Measurements from ENCODE around the gene ARG2.
"Not testable (repeated sequence)": the region's sequence is repeated elsewhere in the genome, so short reads cannot be mapped to it uniquely, and the experiment has no call there.

ARG2 gene

GRCh38 chr14:67618617-67619063 lies 1.1 kb upstream of the ARG2 start:
- H3K4me1 ChIP-seq (ENCODE audit: control insufficient read depth, insufficient read depth, low read length) = peaks cover 3% of the 10 kb centered on the region; the same call in 1 of the 2 replicates
- H3K36me3 ChIP-seq (ENCODE audit: control insufficient read depth, insufficient read depth, low read length) = no peaks in the 10 kb centered on the region
- no peak overlapping the region for H3K27ac ChIP-seq (ENCODE audit: low read length)
- no peak overlapping the region for H3K4me3 ChIP-seq (ENCODE audit: low read length)
- no peaks in the 10 kb centered on the region; the same call in 1 of the 2 replicates for H3K27me3 ChIP-seq (ENCODE audit: control insufficient read depth, insufficient read depth, low read length)
- DNase-seq (ENCODE audit: low read depth, low spot score) = no peak
- H3K9me3 ChIP-seq (ENCODE audit: control insufficient read depth, insufficient read depth, low read length) = no peaks in the 10 kb centered on the region

GRCh38 chr14:67620217-67620785 lies 581 bp downstream of the ARG2 start:
- Histone ChIP-seq H3K27ac (ENCODE audit: low read length) (no peak overlapping the region), H3K36me3 (ENCODE audit: control insufficient read depth, insufficient read depth, low read length) (no peaks in the 10 kb centered on the region; the same call in 1 of the 2 replicates), H3K9me3 (ENCODE audit: control insufficient read depth, insufficient read depth, low read length) (no peaks in the 10 kb centered on the region), H3K27me3 (ENCODE audit: control insufficient read depth, insufficient read depth, low read length) (no peaks in the 10 kb centered on the region; the same call in 1 of the 2 replicates), H3K4me1 (ENCODE audit: control insufficient read depth, insufficient read depth, low read length) (peaks cover 3% of the 10 kb centered on the region; the same call in 1 of the 2 replicates), H3K4me3 (ENCODE audit: low read length) (peak overlapping the region; percentile 68; the same call in 1 of the 2 replicates)
- DNase-seq (ENCODE audit: low read depth, low spot score) = no peak
- no CpG with 5 or more reads among the region's 19 CpGs for WGBS (ENCODE audit: insufficient coverage, insufficient read length)

GRCh38 chr14:67622675-67623074 lies 3.0 kb downstream of the ARG2 start:
- DNase-seq (ENCODE audit: low read depth, low spot score) = no peak
- no peaks in the 10 kb centered on the region; the same call in 1 of the 2 replicates for H3K36me3 ChIP-seq (ENCODE audit: control insufficient read depth, insufficient read depth, low read length)
- no CpG with 5 or more reads among the region's 4 CpGs for WGBS (ENCODE audit: insufficient coverage, insufficient read length)
- no peaks in the 10 kb centered on the region; the same call in 1 of the 2 replicates for H3K27me3 ChIP-seq (ENCODE audit: control insufficient read depth, insufficient read depth, low read length)
- no peaks in the 10 kb centered on the region for H3K9me3 ChIP-seq (ENCODE audit: control insufficient read depth, insufficient read depth, low read length)
- H3K27ac ChIP-seq (ENCODE audit: low read length) = no peak overlapping the region
- H3K4me1 ChIP-seq (ENCODE audit: control insufficient read depth, insufficient read depth, low read length) = peaks cover 3% of the 10 kb centered on the region; the same call in 1 of the 2 replicates
- H3K4me3 ChIP-seq (ENCODE audit: low read length) = no peak overlapping the region

DNA sequence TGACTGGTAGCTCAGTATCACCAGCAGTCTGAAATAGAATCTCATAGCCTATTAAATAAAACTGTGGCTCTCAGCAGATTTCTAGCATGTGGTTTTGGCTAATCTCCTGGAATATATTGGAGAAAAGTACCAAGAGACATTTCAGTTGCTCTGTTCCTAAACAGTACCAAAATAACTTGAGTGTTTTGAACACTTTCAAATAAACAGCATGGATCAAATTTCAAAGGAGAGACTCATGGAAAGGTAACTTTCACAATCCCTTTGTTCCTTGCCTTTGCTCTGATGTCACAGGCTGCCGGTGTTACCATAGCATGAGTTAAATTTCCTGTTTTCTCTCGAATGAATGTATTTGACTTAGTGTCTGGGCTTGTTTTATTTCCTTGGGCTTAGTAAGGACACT lies 3.4 kb downstream of the ARG2 start:
- Histone ChIP-seq H3K27me3 (ENCODE audit: control insufficient read depth, insufficient read depth, low read length) (no peaks in the 10 kb centered on the region; the same call in 1 of the 2 replicates), H3K4me1 (ENCODE audit: control insufficient read depth, insufficient read depth, low read length) (peaks cover 3% of the 10 kb centered on the region; the same call in 1 of the 2 replicates), H3K4me3 (ENCODE audit: low read length) (no peak overlapping the region), H3K9me3 (ENCODE audit: control insufficient read depth, insufficient read depth, low read length) (no peaks in the 10 kb centered on the region), H3K27ac (ENCODE audit: low read length) (no peak overlapping the region), H3K36me3 (ENCODE audit: control insufficient read depth, insufficient read depth, low read length) (no peaks in the 10 kb centered on the region; the same call in 1 of the 2 replicates)
- no peak for DNase-seq (ENCODE audit: low read depth, low spot score)
- no CpG with 5 or more reads among the region's 2 CpGs for WGBS (ENCODE audit: insufficient coverage, insufficient read length)

DNA sequence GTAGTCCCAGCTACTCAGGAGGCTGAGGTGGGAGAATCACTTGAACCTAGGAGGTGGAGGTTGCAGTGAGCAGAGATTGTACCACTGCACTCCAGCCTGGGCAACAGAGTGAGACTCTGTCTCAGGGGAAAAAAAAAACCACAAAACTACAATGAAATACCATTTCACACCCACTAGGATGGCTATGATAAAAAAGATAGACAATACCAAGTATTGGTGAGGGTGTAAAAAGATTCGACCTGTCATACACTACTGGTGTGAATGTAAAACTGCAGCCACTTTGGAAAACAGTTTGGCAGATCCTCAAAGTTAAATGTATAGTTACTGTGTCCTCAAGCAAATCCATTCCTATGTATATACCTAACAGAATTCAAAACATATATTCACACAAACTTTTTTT lies 6.4 kb downstream of the ARG2 start:
- DNase-seq (ENCODE audit: low read depth, low spot score); H3K9me3 ChIP-seq (ENCODE audit: control insufficient read depth, insufficient read depth, low read length); H3K27ac ChIP-seq (ENCODE audit: low read length); H3K27me3 ChIP-seq (ENCODE audit: control insufficient read depth, insufficient read depth, low read length); H3K36me3 ChIP-seq (ENCODE audit: control insufficient read depth, insufficient read depth, low read length); H3K4me1 ChIP-seq (ENCODE audit: control insufficient read depth, insufficient read depth, low read length); H3K4me3 ChIP-seq (ENCODE audit: low read length): not testable (repeated sequence)
- no CpG with 5 or more reads among the region's 1 CpG for WGBS (ENCODE audit: insufficient coverage, insufficient read length)

- Histone ChIP-seq H3K9me3 (ENCODE audit: control insufficient read depth, insufficient read depth, low read length) (no peaks in the 10 kb centered on the region), H3K4me1 (ENCODE audit: control insufficient read depth, insufficient read depth, low read length) (no peaks in the 10 kb centered on the region), H3K27me3 (ENCODE audit: control insufficient read depth, insufficient read depth, low read length) (no peaks in the 10 kb centered on the region), H3K36me3 (ENCODE audit: control insufficient read depth, insufficient read depth, low read length) (no peaks in the 10 kb centered on the region; the same call in 1 of the 2 replicates), H3K27ac (ENCODE audit: low read length) (no peak overlapping the region), H3K4me3 (ENCODE audit: low read length) (no peak overlapping the region)
- DNase-seq (ENCODE audit: low read depth, low spot score) = no peak
Observed at GRCh38 chr14:67627519-67627918, 7.8 kb downstream of the ARG2 start.

GRCh38 chr14:67630186-67630585 lies 10.5 kb downstream of the ARG2 start:
- H3K4me3 ChIP-seq (ENCODE audit: low read length) = no peak overlapping the region
- no peaks in the 10 kb centered on the region for H3K9me3 ChIP-seq (ENCODE audit: control insufficient read depth, insufficient read depth, low read length)
- no CpG with 5 or more reads among the region's 4 CpGs for WGBS (ENCODE audit: insufficient coverage, insufficient read length)
- H3K27me3 ChIP-seq (ENCODE audit: control insufficient read depth, insufficient read depth, low read length) = no peaks in the 10 kb centered on the region
- H3K4me1 ChIP-seq (ENCODE audit: control insufficient read depth, insufficient read depth, low read length) = no peaks in the 10 kb centered on the region
- no peak overlapping the region for H3K27ac ChIP-seq (ENCODE audit: low read length)
- DNase-seq (ENCODE audit: low read depth, low spot score) = no peak
- no peaks in the 10 kb centered on the region for H3K36me3 ChIP-seq (ENCODE audit: control insufficient read depth, insufficient read depth, low read length)

DNA sequence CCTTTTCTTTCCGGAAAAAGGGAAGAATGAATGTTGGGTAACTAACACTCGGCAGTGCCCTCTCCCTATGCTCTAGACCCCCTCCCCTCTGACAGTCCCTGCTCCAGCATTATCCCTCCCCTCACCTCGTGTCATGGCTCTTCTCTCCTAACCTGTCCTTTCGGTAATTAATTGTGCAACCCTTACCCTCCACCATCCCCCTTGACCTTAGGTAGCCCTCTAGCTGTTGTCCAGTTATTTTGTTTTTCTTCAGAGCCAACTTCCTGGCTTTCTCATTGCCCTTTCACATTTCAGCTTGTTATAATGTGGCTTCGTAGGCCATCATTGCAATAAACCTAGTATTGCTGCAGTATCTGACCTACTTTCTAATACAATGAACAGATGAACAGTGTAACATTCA lies 11.2 kb downstream of the ARG2 start:
- no peak overlapping the region for H3K27ac ChIP-seq (ENCODE audit: low read length)
- DNase-seq (ENCODE audit: low read depth, low spot score) = no peak
- no CpG with 5 or more reads among the region's 5 CpGs for WGBS (ENCODE audit: insufficient coverage, insufficient read length)
- H3K36me3 ChIP-seq (ENCODE audit: control insufficient read depth, insufficient read depth, low read length) = no peaks in the 10 kb centered on the region
- no peaks in the 10 kb centered on the region for H3K4me1 ChIP-seq (ENCODE audit: control insufficient read depth, insufficient read depth, low read length)
- no peaks in the 10 kb centered on the region for H3K27me3 ChIP-seq (ENCODE audit: control insufficient read depth, insufficient read depth, low read length)
- no peaks in the 10 kb centered on the region for H3K9me3 ChIP-seq (ENCODE audit: control insufficient read depth, insufficient read depth, low read length)
- H3K4me3 ChIP-seq (ENCODE audit: low read length) = no peak overlapping the region

DNA sequence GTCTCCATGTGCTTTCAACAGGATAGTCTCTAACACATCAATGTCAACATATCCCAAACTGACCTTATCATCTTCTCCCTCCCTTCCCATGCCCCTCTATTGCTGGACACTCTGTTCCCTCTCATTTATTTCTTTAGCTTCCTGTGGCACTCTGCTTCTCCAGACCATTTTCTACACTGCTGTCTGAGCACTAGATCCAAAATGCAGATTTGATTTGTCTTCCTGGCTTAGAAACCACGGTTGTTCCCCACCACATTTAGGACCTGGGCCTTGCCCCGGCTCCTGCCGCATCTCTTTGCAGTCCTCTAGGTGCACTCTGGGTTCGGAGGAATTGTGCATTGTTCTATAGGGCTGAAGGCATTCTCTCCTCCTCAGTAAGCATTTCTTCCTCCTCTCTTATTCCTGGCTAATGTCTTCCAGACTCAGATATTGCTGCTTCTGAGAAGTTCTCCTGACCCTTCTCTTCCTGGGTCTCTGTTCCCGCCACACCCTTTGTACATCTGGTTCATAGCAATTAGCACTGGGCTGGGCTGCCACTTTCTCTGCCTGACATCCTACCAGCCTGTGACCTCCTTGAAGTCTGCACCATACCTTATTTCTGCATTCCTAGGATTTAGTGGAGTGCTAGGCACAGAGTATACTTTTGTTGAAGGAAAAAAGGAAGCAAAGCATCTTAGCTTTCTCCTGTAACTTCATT lies 13.9 kb downstream of the ARG2 start:
- no peaks in the 10 kb centered on the region for H3K9me3 ChIP-seq (ENCODE audit: control insufficient read depth, insufficient read depth, low read length)
- no CpG with 5 or more reads among the region's 5 CpGs for WGBS (ENCODE audit: insufficient coverage, insufficient read length)
- no peak for DNase-seq (ENCODE audit: low read depth, low spot score)
- no peak overlapping the region for H3K27ac ChIP-seq (ENCODE audit: low read length)
- H3K4me1 ChIP-seq (ENCODE audit: control insufficient read depth, insufficient read depth, low read length) = no peaks in the 10 kb centered on the region
- H3K27me3 ChIP-seq (ENCODE audit: control insufficient read depth, insufficient read depth, low read length) = no peaks in the 10 kb centered on the region
- H3K4me3 ChIP-seq (ENCODE audit: low read length) = no peak overlapping the region
- no peaks in the 10 kb centered on the region for H3K36me3 ChIP-seq (ENCODE audit: control insufficient read depth, insufficient read depth, low read length)

DNA sequence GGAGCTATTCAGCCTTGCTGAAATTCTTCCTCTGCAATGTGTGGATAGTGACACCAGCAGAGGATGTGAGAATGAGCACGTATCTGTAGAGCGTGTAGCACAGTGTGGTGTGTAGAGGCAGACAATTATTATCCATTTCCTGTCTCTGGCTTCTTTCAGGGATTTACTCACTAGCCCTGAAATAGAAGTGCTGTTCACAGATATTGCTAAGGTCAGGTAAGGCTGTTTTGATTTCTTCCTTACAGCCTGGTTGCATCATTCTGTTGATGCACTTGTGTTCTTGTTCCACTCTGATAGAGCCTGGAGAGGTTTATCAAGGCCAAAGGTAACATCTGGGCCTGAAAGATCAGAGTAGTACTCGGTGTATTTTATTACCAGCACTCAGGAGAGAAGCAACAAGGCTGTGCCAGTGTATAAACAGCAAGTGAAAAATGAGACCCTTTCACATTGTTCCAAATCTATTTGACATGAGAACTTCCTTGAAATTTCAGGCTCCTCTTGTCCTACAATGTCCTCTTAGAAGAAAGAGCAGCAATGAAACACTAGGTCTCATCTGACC lies 16.7 kb downstream of the ARG2 start:
- WGBS (ENCODE audit: insufficient coverage, insufficient read length) = no CpG with 5 or more reads among the region's 3 CpGs
- no peak for DNase-seq (ENCODE audit: low read depth, low spot score)
- H3K4me1 ChIP-seq (ENCODE audit: control insufficient read depth, insufficient read depth, low read length) = no peaks in the 10 kb centered on the region
- H3K36me3 ChIP-seq (ENCODE audit: control insufficient read depth, insufficient read depth, low read length) = no peaks in the 10 kb centered on the region
- no peak overlapping the region for H3K4me3 ChIP-seq (ENCODE audit: low read length)
- H3K27me3 ChIP-seq (ENCODE audit: control insufficient read depth, insufficient read depth, low read length) = no peaks in the 10 kb centered on the region
- no peak overlapping the region for H3K27ac ChIP-seq (ENCODE audit: low read length)
- H3K9me3 ChIP-seq (ENCODE audit: control insufficient read depth, insufficient read depth, low read length) = no peaks in the 10 kb centered on the region

All from iPS DF 6.9 (cell line).